K562 (cell line): ENCODE measurements around the gene DTNA.

ENCODE experiments used
- MEIS2 ChIP-seq: fragments of 450-650 bp; IDR thresholded peaks from 2 replicates; pipeline ENCODE4 v1.6.1; 2014; ENCODE audit warnings: mild to moderate bottlenecking; ENCODE audit not compliant: partially characterized antibody
- RAD21 ChIP-seq, 2 experiments: fragments of 250-450 bp in 1 of 2; fragments of 450-650 bp in 1 of 2; sonication (Bioruptor Pico) in 1 of 2; formaldehyde crosslinking in 1 of 2; IDR thresholded peaks in 1 of 2; conservative IDR thresholded peaks in 1 of 2; 2 replicates each; pipeline versions ENCODE4 v1.4.0 to v1.8.0; 2020 to 2022; ENCODE audit warnings: mild to moderate bottlenecking in 2 of 2, moderate library complexity in 1 of 2
- TARDBP ChIP-seq: fragments of 450-650 bp; IDR thresholded peaks from 2 replicates; pipeline ENCODE4 v1.6.1; 2016
- ZNF274 ChIP-seq: IDR thresholded peaks from 2 replicates; pipeline ENCODE4 v1.6.1; 2011; ENCODE audit warnings: low read depth, mild to moderate bottlenecking, low read length, moderate library complexity, borderline replicate concordance
- TF ChIP-seq, protein P1 (sequence below): sonication (generic); formaldehyde crosslinking; IDR thresholded peaks from 2 replicates; pipeline ENCODE4 v1.5.0; 2020; ENCODE audit warnings: missing genetic modification reagents

- TF ChIP-seq TARDBP, result no peak
- TF ChIP-seq MEIS2, result no peak
- no peak for TF ChIP-seq ZNF274
- TF ChIP-seq, protein P1, sequence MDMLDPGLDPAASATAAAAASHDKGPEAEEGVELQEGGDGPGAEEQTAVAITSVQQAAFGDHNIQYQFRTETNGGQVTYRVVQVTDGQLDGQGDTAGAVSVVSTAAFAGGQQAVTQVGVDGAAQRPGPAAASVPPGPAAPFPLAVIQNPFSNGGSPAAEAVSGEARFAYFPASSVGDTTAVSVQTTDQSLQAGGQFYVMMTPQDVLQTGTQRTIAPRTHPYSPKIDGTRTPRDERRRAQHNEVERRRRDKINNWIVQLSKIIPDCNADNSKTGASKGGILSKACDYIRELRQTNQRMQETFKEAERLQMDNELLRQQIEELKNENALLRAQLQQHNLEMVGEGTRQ (CRISPR knock-in tag), result no peak
- TF ChIP-seq RAD21 (CRISPR knock-in tag; conservative IDR thresholded peaks at IDR 0.05 in 1 of 2, IDR thresholded peaks at IDR 0.05 in 1 of 2), result peak; percentile 20 to 53; a peak in 2 of 4 replicates
Observed at GRCh38 chr18:34661464-34662087, 48.5 kb upstream of the DTNA start.
